HepG2 (cell line): ENCODE results near the gene ABCB8. TPM values are rescaled to one million over a fixed set of nuclear protein-coding genes. Genes with fewer than 3 reads are reported as not detected.

Source experiments
- AFF4 ChIP-seq: sonication (generic); formaldehyde crosslinking; IDR thresholded peaks from 2 replicates; pipeline ENCODE4 v1.4.0; 2020; ENCODE audit warnings: missing genetic modification reagents
- CBX5 ChIP-seq: sonication (generic); formaldehyde crosslinking; IDR thresholded peaks from 2 replicates; pipeline ENCODE4 v1.4.0; 2020; ENCODE audit warnings: missing genetic modification reagents, borderline replicate concordance
- CEBPB ChIP-seq: IDR thresholded peaks from 2 replicates; pipeline ENCODE4 v1.6.1; 2011; ENCODE audit warnings: low read depth, low read length, improper control_type of control experiment, borderline replicate concordance
- CERS6 ChIP-seq: sonication (generic); formaldehyde crosslinking; IDR thresholded peaks from 2 replicates; pipeline ENCODE4 v1.5.0; 2020; ENCODE audit warnings: missing genetic modification reagents
- FIP1L1 ChIP-seq: fragments of 200-400 bp; formaldehyde crosslinking; IDR thresholded peaks from 2 replicates; pipeline ENCODE4 v1.6.1; 2018; ENCODE audit warnings: low read depth, mild to moderate bottlenecking, low read length, moderate library complexity, borderline replicate concordance; ENCODE audit not compliant: insufficient read depth
- FOXO4 ChIP-seq: sonication (generic); formaldehyde crosslinking; conservative IDR thresholded peaks from 2 replicates; pipeline ENCODE4 v1.8.1; 2023; ENCODE audit warnings: missing genetic modification reagents
- HOXA3 ChIP-seq: sonication (generic); formaldehyde crosslinking; IDR thresholded peaks from 2 replicates; pipeline ENCODE4 v1.5.0; 2020; ENCODE audit warnings: missing genetic modification reagents
- IKZF4 ChIP-seq: sonication (generic); formaldehyde crosslinking; IDR thresholded peaks from 2 replicates; pipeline ENCODE4 v1.5.1; 2020; ENCODE audit warnings: borderline replicate concordance, mild to moderate bottlenecking, low read depth, missing genetic modification reagents; ENCODE audit errors: not compliant biosample characterization
- KDM5A ChIP-seq: fragments of 200-600 bp; sonication (generic); IDR thresholded peaks from 2 replicates; pipeline ENCODE4 v1.7.0; 2018; ENCODE audit warnings: antibody characterized with exemption, mild to moderate bottlenecking, low read length, borderline replicate concordance
- NFYC ChIP-seq: IDR thresholded peaks from 2 replicates; pipeline ENCODE4 v1.6.1; 2016; ENCODE audit warnings: missing genetic modification reagents, missing compliant biosample characterization
- PHF20 ChIP-seq: sonication (generic); formaldehyde crosslinking; IDR thresholded peaks from 2 replicates; pipeline ENCODE4 v1.5.0; 2020; ENCODE audit warnings: mild to moderate bottlenecking, missing genetic modification reagents
- PHF21A ChIP-seq: sonication (generic); formaldehyde crosslinking; IDR thresholded peaks from 2 replicates; pipeline ENCODE4 v1.5.0; 2020; ENCODE audit warnings: mild to moderate bottlenecking, missing genetic modification reagents
- RCOR2 ChIP-seq: IDR thresholded peaks from 2 replicates; pipeline ENCODE4 v1.6.1; 2016; ENCODE audit warnings: missing biosample characterization, missing genetic modification reagents
- TCF12 ChIP-seq, 2 experiments: fragments of 450-650 bp in 1 of 2; sonication (generic) in 1 of 2; formaldehyde crosslinking in 1 of 2; IDR thresholded peaks; 2 replicates each; pipeline versions ENCODE4 v1.6.1 to v1.8.0; 2017 to 2022; ENCODE audit warnings: antibody characterized with exemption in 1 of 2, mild to moderate bottlenecking in 1 of 2, missing genetic modification reagents in 1 of 2, moderate library complexity in 1 of 2
- TRAFD1 ChIP-seq: sonication (generic); formaldehyde crosslinking; IDR thresholded peaks from 2 replicates; pipeline ENCODE4 v1.5.1; 2020; ENCODE audit warnings: missing genetic modification reagents, mild to moderate bottlenecking, borderline replicate concordance
- ZNF501 ChIP-seq: sonication (generic); formaldehyde crosslinking; IDR thresholded peaks from 2 replicates; pipeline ENCODE4 v1.5.1; 2020; ENCODE audit warnings: mild to moderate bottlenecking, moderate library complexity, missing genetic modification reagents
- ZNF567 ChIP-seq: sonication (generic); formaldehyde crosslinking; IDR thresholded peaks from 2 replicates; pipeline ENCODE4 v1.8.1; 2023; ENCODE audit warnings: mild to moderate bottlenecking, missing genetic modification reagents, borderline replicate concordance
- polyA plus RNA-seq, 8 experiments: library from polyadenylated mRNA; depleted of rRNA in 3 of 8; stranded (reverse) in 7 of 8; unstranded in 1 of 8; fragments of >200 nt; fragmentation: Illumina TruSeq in 4 of 8; extraction: Trizol in 4 of 8; gene quantifications; 2 replicates each; pipeline versions ENCODE4 v1.2.1 to v1.2.3, GENCODE V29; 2011 to 2016; ENCODE audit warnings: low read depth in 4 of 8, missing spikeins in 1 of 8, mixed read lengths in 1 of 8; ENCODE audit not compliant: insufficient read depth in 1 of 8
- total RNA-seq, 5 experiments: library from RNA; depleted of rRNA; stranded (reverse); fragments of >200 nt; fragmentation: Illumina TruSeq; extraction: Trizol; gene quantifications; 2 replicates each; pipeline ENCODE4 v1.2.3, GENCODE V29; 2016; ENCODE audit warnings: low read depth in 1 of 5

The ABCB8 gene
- total and polyA plus RNA-seq, 2 of the 13 experiments (the other 11 are each of a cell fraction or from before 2014, with no cell fraction given), result 6.6 to 16.7 TPM

GRCh38 chr7:151085691-151086620 lies 57.7 kb downstream of the ABCB8 start, which contains the start of gene AGAP3 (continued):
- TF ChIP-seq AFF4 (CRISPR knock-in tag) (no peak), HOXA3 (peak; percentile 58; the same call in 1 of the 2 replicates), ZNF567 (CRISPR knock-in tag) (no peak), TCF12 (IDR thresholded peaks at IDR 0.05) (no peak), TCF12 (CRISPR knock-in tag; IDR thresholded peaks at IDR 0.05) (no peak), CEBPB (no peak), CERS6 (CRISPR knock-in tag) (no peak), CBX5 (CRISPR knock-in tag) (no peak; the same call in 1 of the 2 replicates), RCOR2 (no peak), PHF20 (no peak), FIP1L1 (no peak), KDM5A (no peak), FOXO4 (CRISPR knock-in tag) (no peak), TRAFD1 (CRISPR knock-in tag) (no peak), PHF21A (CRISPR knock-in tag) (peak; percentile 20; the same call in 1 of the 2 replicates), IKZF4 (CRISPR knock-in tag) (no peak), ZNF501 (CRISPR knock-in tag) (peak; percentile 70), NFYC (no peak)
